ENCODE data around the gene MSLN. TPM values are rescaled to one million over a fixed set of nuclear protein-coding genes. Genes with fewer than 3 reads are reported as not detected.
A peak's percentile ranks its signal among the peaks of the same experiment; 100 is the strongest.

Gene MSLN
- total RNA-seq, 1 donor from 2014 or later = 93.3 TPM

DNA sequence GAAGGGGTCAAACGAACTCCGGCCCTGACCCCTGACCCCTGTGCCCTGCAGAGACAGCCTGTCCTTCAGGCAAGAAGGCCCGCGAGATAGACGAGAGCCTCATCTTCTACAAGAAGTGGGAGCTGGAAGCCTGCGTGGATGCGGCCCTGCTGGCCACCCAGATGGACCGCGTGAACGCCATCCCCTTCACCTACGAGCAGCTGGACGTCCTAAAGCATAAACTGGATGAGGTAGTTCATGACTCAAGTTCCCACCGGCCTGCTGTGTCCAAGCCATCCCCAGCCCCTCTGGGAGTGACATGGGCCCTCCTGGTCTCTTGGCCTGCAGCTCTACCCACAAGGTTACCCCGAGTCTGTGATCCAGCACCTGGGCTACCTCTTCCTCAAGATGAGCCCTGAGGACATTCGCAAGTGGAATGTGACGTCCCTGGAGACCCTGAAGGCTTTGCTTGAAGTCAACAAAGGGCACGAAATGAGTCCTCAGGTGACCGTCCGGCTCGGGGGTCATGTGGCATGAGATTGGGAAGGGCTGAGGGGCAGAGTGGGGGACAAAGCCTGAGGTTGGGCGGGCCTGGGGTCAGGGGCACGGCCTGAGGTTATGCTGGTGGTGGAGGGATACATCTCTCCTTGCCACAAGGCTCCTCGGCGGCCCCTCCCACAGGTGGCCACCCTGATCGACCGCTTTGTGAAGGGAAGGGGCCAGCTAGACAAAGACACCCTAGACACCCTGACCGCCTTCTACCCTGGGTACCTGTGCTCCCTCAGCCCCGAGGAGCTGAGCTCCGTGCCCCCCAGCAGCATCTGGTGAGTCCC, 5.7 kb downstream of the MSLN start:
- Histone ChIP-seq H3K27ac (no peak overlapping the region), H3K4me1 (no peaks in the 10 kb centered on the region), H3K9me3 (no peaks in the 10 kb centered on the region), H3K36me3 (no peaks in the 10 kb centered on the region), H3K27me3 (no peaks in the 10 kb centered on the region), H3K4me3 (no peak overlapping the region)
- ATAC-seq = no peak
- peak; percentile 62 for DNase-seq
- no peak for TF ChIP-seq CTCF (IDR thresholded peaks at IDR 0.05)
- intact Hi-C loops (cut with DNase I) = no loop called here

- Histone ChIP-seq H3K9me3 (no peaks in the 10 kb centered on the region), H3K27ac (no peak overlapping the region), H3K27me3 (no peaks in the 10 kb centered on the region), H3K36me3 (no peaks in the 10 kb centered on the region), H3K4me1 (no peaks in the 10 kb centered on the region), H3K4me3 (no peak overlapping the region)
- DNase-seq (no peak), ATAC-seq (no peak)
- intact Hi-C loops (cut with DNase I) = no loop called here
- TF ChIP-seq CTCF (IDR thresholded peaks at IDR 0.05) = no peak
Measured at GRCh38 chr16:766820-767640, 6.5 kb downstream of the MSLN start.

GRCh38 chr16:767743-768235, 7.3 kb downstream of the MSLN start:
- Histone ChIP-seq H3K9me3 (no peaks in the 10 kb centered on the region), H3K27me3 (no peaks in the 10 kb centered on the region), H3K27ac (no peak overlapping the region), H3K36me3 (no peaks in the 10 kb centered on the region), H3K4me1 (no peaks in the 10 kb centered on the region), H3K4me3 (no peak overlapping the region)
- ATAC-seq (no peak), DNase-seq (no peak)
- no peak for TF ChIP-seq CTCF (IDR thresholded peaks at IDR 0.05)
- intact Hi-C loops (cut with DNase I) = no loop called here

- no peak for TF ChIP-seq CTCF (IDR thresholded peaks at IDR 0.05)
- H3K4me1 ChIP-seq = no peaks in the 10 kb centered on the region
- intact Hi-C loops (cut with DNase I) = no loop called here
- H3K9me3 ChIP-seq = no peaks in the 10 kb centered on the region
- no peaks in the 10 kb centered on the region for H3K36me3 ChIP-seq
- ATAC-seq (no peak), DNase-seq (no peak)
- no peaks in the 10 kb centered on the region for H3K27me3 ChIP-seq
- H3K4me3 ChIP-seq = no peak overlapping the region
- no peak overlapping the region for H3K27ac ChIP-seq
Measured at GRCh38 chr16:768428-768827, 7.9 kb downstream of the MSLN start.

GRCh38 chr16:769184-769784, 8.8 kb downstream of the MSLN start:
- ATAC-seq = no peak
- no peak overlapping the region for H3K4me3 ChIP-seq

More at GRCh38 chr16:769184-769784, 8.8 kb downstream of the MSLN start:
- Histone ChIP-seq H3K4me1 (no peaks in the 10 kb centered on the region), H3K27ac (no peak overlapping the region), H3K27me3 (no peaks in the 10 kb centered on the region), H3K36me3 (no peaks in the 10 kb centered on the region), H3K9me3 (no peaks in the 10 kb centered on the region)
- intact Hi-C loops (cut with DNase I) = no loop called here
- TF ChIP-seq CTCF (IDR thresholded peaks at IDR 0.05) = no peak
- DNase-seq = no peak

Measured in upper lobe of right lung (tissue), 1 donor.